Measurements from ENCODE around the gene COL23A1. TPM values are rescaled to one million over a fixed set of nuclear protein-coding genes. Genes with fewer than 3 reads are reported as not detected.

The COL23A1 gene
- total and polyA plus RNA-seq, 2 of the 8 experiments (the other 6 are each of a cell fraction or from before 2014, with no cell fraction given) = 3.1 to 4.7 TPM

GRCh38 chr5:178250263-178250662, 339.9 kb downstream of the COL23A1 start:
- no peak for DNase-seq (ENCODE audit: low read depth in 1 of 2, low spot score in 2 of 2)
- CTCF ChIA-PET (ENCODE audit: partially characterized antibody) = interaction anchor here (1.0 to 4.7 kb wide), 4 partner anchors 16 to 341 kb away, joined by 3 to 20 read pairs (median 5); no protein-coding TSS in a partner anchor

More at GRCh38 chr5:178250263-178250662, 339.9 kb downstream of the COL23A1 start:
- Histone ChIP-seq H3K4me3 (ENCODE audit: extremely low read depth in 1 of 4, insufficient read depth in 2 of 4, low read depth in 3 of 4, low read length in 4 of 4) (no peak overlapping the region), H4K5ac (ENCODE audit: insufficient read length, low read depth, low read length) (no peak overlapping the region), H2BK12ac (ENCODE audit: low read depth, low read length) (no peak overlapping the region), H3K36me3 (ENCODE audit: control insufficient read depth in 2 of 4, insufficient read depth in 4 of 4, low read length in 3 of 4) (no peaks in the 10 kb centered on the region), H4K20me1 (replicated peaks in 1 of 2; ENCODE audit: control insufficient read depth in 1 of 2, insufficient read depth in 2 of 2, low read length in 2 of 2) (peaks cover 0 to 2% of the 10 kb centered on the region in 2 experiments), H3K9ac (replicated peaks in 1 of 4; ENCODE audit: extremely low read depth in 1 of 4, low read depth in 3 of 4, low read length in 3 of 4) (no peak overlapping the region), H3K4ac (replicated peaks; ENCODE audit: insufficient read length, low read depth, low read length) (no peak overlapping the region), H3K79me1 (ENCODE audit: low read depth, low read length) (no peaks in the 10 kb centered on the region), H2BK15ac (ENCODE audit: low read length) (no peak overlapping the region), H3K27me3 (replicated peaks in 1 of 4; ENCODE audit: control insufficient read depth in 3 of 4, extremely low read depth in 1 of 4, insufficient read depth in 3 of 4, low read length in 3 of 4) (no peaks in the 10 kb centered on the region; a peak in 2 of 7 replicates), H3K18ac (ENCODE audit: extremely low read depth, low read length) (no peak overlapping the region), H3K4me2 (ENCODE audit: insufficient read depth in 1 of 2, low read depth in 2 of 2, low read length in 2 of 2) (no peak overlapping the region), H2AFZ (ENCODE audit: low read length) (no peak overlapping the region), H3K9me3 (ENCODE audit: insufficient read depth in 2 of 2, low read depth in 1 of 2, low read length in 1 of 2) (no peaks in the 10 kb centered on the region), H3K27ac (ENCODE audit: low read depth, low read length) (no peak overlapping the region), H3K23ac (ENCODE audit: insufficient read length) (no peak overlapping the region), H2AK5ac (ENCODE audit: low read depth, low read length) (no peak overlapping the region), H4K8ac (ENCODE audit: extremely low read depth, insufficient read depth, low read length) (no peak overlapping the region), H2BK20ac (ENCODE audit: low read length) (no peak overlapping the region), H3K79me2 (ENCODE audit: control insufficient read depth in 1 of 2, insufficient read depth in 2 of 2, low read length in 2 of 2) (no peaks in the 10 kb centered on the region), H2BK5ac (ENCODE audit: low read depth, low read length) (no peak overlapping the region), H3K4me1 (replicated peaks in 1 of 4; ENCODE audit: control insufficient read depth in 3 of 4, insufficient read depth in 4 of 4, low read length in 3 of 4) (peaks cover 0 to 5% (median under 1%) of the 10 kb centered on the region in 4 experiments; a peak in 4 of 7 replicates), H3K14ac (ENCODE audit: insufficient read length) (no peak overlapping the region), H4K91ac (replicated peaks; ENCODE audit: insufficient read length, low read length) (no peak overlapping the region), H3K56ac (replicated peaks; ENCODE audit: insufficient read length, low read depth, low read length) (no peak overlapping the region), H3K23me2 (ENCODE audit: low read depth, low read length) (peaks cover 3% of the 10 kb centered on the region; the same call in 1 of the 2 replicates), H2BK120ac (replicated peaks; ENCODE audit: low read depth, low read length) (no peak overlapping the region)
- 96% methylated on average over 6 of the region's 6 CpGs; no CpG with 5 or more reads in 1 of the 2 experiments for WGBS, 2 experiments (ENCODE audit: extremely low coverage in 1 of 2, insufficient coverage in 1 of 2, insufficient read length in 1 of 2, insufficient replicate concordance in 2 of 2, low coverage in 1 of 2, low lambda C conversion rate in 2 of 2, missing lambda C conversion rate in 1 of 2)
- TF ChIP-seq TCF12 (IDR thresholded peaks at IDR 0.05; ENCODE audit: low read depth, low read length) (no peak), NRF1 (IDR thresholded peaks at IDR 0.05; ENCODE audit: low read depth, low read length) (no peak), EP300 (IDR thresholded peaks at IDR 0.05; ENCODE audit: borderline replicate concordance in 1 of 2, low read depth in 2 of 2, low read length in 2 of 2) (no peak), SIN3A (conservative IDR thresholded peaks at IDR 0.05 in 1 of 2, IDR thresholded peaks at IDR 0.05 in 1 of 2; ENCODE audit: low read depth in 1 of 2, low read length in 2 of 2) (no peak), ATF3 (IDR thresholded peaks at IDR 0.05; ENCODE audit: insufficient read depth, low read depth, low read length) (no peak), USF2 (IDR thresholded peaks at IDR 0.05; ENCODE audit: low read length) (no peak), ATF2 (IDR thresholded peaks at IDR 0.05; ENCODE audit: low read length) (no peak), JUND (IDR thresholded peaks at IDR 0.05; ENCODE audit: low read length) (no peak), EZH2 (IDR thresholded peaks at IDR 0.05; ENCODE audit: low read depth, low read length, severe bottlenecking) (no peak), SIRT6 (IDR thresholded peaks at IDR 0.05; ENCODE audit: low read length) (no peak)
- POLR2A ChIA-PET (ENCODE audit: partially characterized antibody) = interaction anchor here (0.7 kb wide), 1 partner anchor 422 kb away, joined by 3 read pairs; no protein-coding TSS in a partner anchor
- FAIRE-seq = no peak

Measured in H1 (cell line).